Measurements from ENCODE around the gene ACTR3C. TPM values are rescaled to one million over a fixed set of nuclear protein-coding genes. Genes with fewer than 3 reads are reported as not detected.

The ACTR3C gene
- total and polyA plus RNA-seq, 2 experiments from 2014 or later: 1.5 to 3.5 TPM

DNA sequence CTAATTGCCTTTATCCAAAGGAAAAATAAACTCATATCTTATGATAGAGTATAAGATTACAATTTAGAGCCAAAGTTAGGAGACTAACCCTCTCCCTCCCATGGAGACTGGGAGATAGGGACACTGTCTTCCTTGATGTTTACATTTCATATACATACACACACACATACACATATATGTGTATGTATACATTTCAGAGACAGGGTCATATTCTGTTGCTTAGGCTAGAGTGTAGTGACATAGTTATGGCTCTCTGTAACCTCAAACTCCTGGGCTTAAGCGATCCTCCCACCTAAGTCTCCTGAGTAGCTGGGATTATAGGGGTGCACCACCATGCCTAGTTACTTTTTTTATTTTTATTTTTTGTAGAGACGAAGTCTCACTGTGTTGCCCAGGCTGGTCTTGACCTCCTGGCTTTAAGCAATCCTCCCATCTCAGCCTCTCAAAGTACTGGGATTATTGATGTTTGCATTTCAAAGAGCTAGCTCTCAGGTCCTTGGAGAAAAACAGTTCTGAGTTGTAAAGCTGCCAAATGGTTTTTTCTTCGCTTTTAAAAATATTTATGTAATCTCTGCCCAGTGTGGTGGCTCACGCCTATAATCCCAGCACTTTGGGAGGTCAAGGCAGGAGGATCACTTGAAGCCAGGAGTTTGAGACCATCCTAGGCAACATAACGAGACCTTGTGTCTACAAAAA is 37.2 kb upstream of the ACTR3C start:
- no peak overlapping the region for H3K4me3 Mint-ChIP-seq
- no peak for ATAC-seq

More for the DNA sequence above, 37.2 kb upstream of the ACTR3C start:
- Histone ChIP-seq H3K36me3 (ENCODE audit: insufficient read depth) (no peaks in the 10 kb centered on the region; the same call in 1 of the 2 replicates), H3K4me1 (ENCODE audit: insufficient read depth) (peaks cover 49% of the 10 kb centered on the region), H3K9me2 (ENCODE audit: insufficient read depth) (no peaks in the 10 kb centered on the region), H3F3A (replicated peaks; ENCODE audit: low read depth) (peaks cover 21% of the 10 kb centered on the region), H3K27ac (ENCODE audit: low read depth) (no peak overlapping the region; the same call in 1 of the 2 replicates), H3K4me3 (no peak overlapping the region), H3K79me2 (replicated peaks; ENCODE audit: insufficient read depth) (no peaks in the 10 kb centered on the region), H3K27me3 (ENCODE audit: insufficient read depth) (no peaks in the 10 kb centered on the region), H4K20me1 (replicated peaks; ENCODE audit: insufficient read depth) (no peaks in the 10 kb centered on the region), H3K4me2 (no peak overlapping the region), H2AFZ (no peak overlapping the region)
- Mint-ChIP-seq H3K27me3 (ENCODE audit: insufficient read depth, low read depth, poor library complexity) (peaks cover 5% of the 10 kb centered on the region), H3K27ac (no peak overlapping the region), H3K4me1 (peaks cover 57% of the 10 kb centered on the region), H3K36me3 (ENCODE audit: low read depth) (no peaks in the 10 kb centered on the region; the same call in 2 of the 3 replicates), H3K9me3 (no peaks in the 10 kb centered on the region; the same call in 2 of the 3 replicates)
- TF ChIP-seq ZNF114 (CRISPR knock-in tag; IDR thresholded peaks at IDR 0.05) (no peak), ZNF331 (CRISPR knock-in tag; IDR thresholded peaks at IDR 0.05; ENCODE audit: low read depth) (no peak), EZH2 (IDR thresholded peaks at IDR 0.05; ENCODE audit: low read depth, unreplicated experiment) (no peak), NANOG (IDR thresholded peaks at IDR 0.05; ENCODE audit: borderline replicate concordance) (no peak), STAT1 (IDR thresholded peaks at IDR 0.05; ENCODE audit: unreplicated experiment) (no peak), EZH2phosphoT487 (IDR thresholded peaks at IDR 0.05; ENCODE audit: unreplicated experiment) (no peak), CREB1 (CRISPR knock-in tag; IDR thresholded peaks at IDR 0.05; ENCODE audit: low read depth) (no peak), ETS1 (IDR thresholded peaks at IDR 0.05) (no peak), POLR2AphosphoS5 (IDR thresholded peaks at IDR 0.05; ENCODE audit: low read depth) (no peak), CTCF (conservative IDR thresholded peaks at IDR 0.05; ENCODE audit: low read depth in 2 of 2) (no peak), JUNB (IDR thresholded peaks at IDR 0.05; ENCODE audit: unreplicated experiment) (no peak)
- TF ChIP-seq, protein P1, sequence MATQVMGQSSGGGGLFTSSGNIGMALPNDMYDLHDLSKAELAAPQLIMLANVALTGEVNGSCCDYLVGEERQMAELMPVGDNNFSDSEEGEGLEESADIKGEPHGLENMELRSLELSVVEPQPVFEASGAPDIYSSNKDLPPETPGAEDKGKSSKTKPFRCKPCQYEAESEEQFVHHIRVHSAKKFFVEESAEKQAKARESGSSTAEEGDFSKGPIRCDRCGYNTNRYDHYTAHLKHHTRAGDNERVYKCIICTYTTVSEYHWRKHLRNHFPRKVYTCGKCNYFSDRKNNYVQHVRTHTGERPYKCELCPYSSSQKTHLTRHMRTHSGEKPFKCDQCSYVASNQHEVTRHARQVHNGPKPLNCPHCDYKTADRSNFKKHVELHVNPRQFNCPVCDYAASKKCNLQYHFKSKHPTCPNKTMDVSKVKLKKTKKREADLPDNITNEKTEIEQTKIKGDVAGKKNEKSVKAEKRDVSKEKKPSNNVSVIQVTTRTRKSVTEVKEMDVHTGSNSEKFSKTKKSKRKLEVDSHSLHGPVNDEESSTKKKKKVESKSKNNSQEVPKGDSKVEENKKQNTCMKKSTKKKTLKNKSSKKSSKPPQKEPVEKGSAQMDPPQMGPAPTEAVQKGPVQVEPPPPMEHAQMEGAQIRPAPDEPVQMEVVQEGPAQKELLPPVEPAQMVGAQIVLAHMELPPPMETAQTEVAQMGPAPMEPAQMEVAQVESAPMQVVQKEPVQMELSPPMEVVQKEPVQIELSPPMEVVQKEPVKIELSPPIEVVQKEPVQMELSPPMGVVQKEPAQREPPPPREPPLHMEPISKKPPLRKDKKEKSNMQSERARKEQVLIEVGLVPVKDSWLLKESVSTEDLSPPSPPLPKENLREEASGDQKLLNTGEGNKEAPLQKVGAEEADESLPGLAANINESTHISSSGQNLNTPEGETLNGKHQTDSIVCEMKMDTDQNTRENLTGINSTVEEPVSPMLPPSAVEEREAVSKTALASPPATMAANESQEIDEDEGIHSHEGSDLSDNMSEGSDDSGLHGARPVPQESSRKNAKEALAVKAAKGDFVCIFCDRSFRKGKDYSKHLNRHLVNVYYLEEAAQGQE (IDR thresholded peaks at IDR 0.05; ENCODE audit: unreplicated experiment): no peak
- TF ChIP-seq, protein P2, sequence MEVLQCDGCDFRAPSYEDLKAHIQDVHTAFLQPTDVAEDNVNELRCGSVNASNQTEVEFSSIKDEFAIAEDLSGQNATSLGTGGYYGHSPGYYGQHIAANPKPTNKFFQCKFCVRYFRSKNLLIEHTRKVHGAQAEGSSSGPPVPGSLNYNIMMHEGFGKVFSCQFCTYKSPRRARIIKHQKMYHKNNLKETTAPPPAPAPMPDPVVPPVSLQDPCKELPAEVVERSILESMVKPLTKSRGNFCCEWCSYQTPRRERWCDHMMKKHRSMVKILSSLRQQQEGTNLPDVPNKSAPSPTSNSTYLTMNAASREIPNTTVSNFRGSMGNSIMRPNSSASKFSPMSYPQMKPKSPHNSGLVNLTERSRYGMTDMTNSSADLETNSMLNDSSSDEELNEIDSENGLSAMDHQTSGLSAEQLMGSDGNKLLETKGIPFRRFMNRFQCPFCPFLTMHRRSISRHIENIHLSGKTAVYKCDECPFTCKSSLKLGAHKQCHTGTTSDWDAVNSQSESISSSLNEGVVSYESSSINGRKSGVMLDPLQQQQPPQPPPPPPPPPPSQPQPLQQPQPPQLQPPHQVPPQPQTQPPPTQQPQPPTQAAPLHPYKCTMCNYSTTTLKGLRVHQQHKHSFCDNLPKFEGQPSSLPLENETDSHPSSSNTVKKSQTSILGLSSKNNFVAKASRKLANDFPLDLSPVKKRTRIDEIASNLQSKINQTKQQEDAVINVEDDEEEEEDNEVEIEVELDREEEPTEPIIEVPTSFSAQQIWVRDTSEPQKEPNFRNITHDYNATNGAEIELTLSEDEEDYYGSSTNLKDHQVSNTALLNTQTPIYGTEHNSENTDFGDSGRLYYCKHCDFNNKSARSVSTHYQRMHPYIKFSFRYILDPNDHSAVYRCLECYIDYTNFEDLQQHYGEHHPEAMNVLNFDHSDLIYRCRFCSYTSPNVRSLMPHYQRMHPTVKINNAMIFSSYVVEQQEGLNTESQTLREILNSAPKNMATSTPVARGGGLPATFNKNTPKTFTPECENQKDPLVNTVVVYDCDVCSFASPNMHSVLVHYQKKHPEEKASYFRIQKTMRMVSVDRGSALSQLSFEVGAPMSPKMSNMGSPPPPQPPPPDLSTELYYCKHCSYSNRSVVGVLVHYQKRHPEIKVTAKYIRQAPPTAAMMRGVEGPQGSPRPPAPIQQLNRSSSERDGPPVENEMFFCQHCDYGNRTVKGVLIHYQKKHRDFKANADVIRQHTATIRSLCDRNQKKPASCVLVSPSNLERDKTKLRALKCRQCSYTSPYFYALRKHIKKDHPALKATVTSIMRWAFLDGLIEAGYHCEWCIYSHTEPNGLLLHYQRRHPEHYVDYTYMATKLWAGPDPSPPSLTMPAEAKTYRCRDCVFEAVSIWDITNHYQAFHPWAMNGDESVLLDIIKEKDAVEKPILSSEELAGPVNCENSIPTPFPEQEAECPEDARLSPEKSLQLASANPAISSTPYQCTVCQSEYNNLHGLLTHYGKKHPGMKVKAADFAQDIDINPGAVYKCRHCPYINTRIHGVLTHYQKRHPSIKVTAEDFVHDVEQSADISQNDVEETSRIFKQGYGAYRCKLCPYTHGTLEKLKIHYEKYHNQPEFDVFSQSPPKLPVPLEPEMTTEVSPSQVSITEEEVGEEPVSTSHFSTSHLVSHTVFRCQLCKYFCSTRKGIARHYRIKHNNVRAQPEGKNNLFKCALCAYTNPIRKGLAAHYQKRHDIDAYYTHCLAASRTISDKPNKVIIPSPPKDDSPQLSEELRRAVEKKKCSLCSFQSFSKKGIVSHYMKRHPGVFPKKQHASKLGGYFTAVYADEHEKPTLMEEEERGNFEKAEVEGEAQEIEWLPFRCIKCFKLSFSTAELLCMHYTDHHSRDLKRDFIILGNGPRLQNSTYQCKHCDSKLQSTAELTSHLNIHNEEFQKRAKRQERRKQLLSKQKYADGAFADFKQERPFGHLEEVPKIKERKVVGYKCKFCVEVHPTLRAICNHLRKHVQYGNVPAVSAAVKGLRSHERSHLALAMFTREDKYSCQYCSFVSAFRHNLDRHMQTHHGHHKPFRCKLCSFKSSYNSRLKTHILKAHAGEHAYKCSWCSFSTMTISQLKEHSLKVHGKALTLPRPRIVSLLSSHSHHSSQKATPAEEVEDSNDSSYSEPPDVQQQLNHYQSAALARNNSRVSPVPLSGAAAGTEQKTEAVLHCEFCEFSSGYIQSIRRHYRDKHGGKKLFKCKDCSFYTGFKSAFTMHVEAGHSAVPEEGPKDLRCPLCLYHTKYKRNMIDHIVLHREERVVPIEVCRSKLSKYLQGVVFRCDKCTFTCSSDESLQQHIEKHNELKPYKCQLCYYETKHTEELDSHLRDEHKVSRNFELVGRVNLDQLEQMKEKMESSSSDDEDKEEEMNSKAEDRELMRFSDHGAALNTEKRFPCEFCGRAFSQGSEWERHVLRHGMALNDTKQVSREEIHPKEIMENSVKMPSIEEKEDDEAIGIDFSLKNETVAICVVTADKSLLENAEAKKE (CRISPR knock-in tag; IDR thresholded peaks at IDR 0.05): no peak
- DNase-seq (ENCODE audit: low spot score): no peak
